ENCODE results near the gene MGMT.
"Not testable (repeated sequence)": the region's sequence is repeated elsewhere in the genome, so short reads cannot be mapped to it uniquely, and the experiment has no call there.

The MGMT gene
- total RNA-seq, result 8.7 to 16.8 reads per million in 2 donors

DNA sequence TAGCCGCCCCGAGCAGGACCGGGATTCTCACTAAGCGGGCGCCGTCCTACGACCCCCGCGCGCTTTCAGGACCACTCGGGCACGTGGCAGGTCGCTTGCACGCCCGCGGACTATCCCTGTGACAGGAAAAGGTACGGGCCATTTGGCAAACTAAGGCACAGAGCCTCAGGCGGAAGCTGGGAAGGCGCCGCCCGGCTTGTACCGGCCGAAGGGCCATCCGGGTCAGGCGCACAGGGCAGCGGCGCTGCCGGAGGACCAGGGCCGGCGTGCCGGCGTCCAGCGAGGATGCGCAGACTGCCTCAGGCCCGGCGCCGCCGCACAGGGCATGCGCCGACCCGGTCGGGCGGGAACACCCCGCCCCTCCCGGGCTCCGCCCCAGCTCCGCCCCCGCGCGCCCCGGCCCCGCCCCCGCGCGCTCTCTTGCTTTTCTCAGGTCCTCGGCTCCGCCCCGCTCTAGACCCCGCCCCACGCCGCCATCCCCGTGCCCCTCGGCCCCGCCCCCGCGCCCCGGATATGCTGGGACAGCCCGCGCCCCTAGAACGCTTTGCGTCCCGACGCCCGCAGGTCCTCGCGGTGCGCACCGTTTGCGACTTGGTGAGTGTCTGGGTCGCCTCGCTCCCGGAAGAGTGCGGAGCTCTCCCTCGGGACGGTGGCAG is at the start of gene MGMT:
Gene MGMT (plus strand): TSS at position 539 of the 656 bp plus-strand sequence.
- DNase-seq, result peak; percentile 90 to 99 (median 98)

DNA sequence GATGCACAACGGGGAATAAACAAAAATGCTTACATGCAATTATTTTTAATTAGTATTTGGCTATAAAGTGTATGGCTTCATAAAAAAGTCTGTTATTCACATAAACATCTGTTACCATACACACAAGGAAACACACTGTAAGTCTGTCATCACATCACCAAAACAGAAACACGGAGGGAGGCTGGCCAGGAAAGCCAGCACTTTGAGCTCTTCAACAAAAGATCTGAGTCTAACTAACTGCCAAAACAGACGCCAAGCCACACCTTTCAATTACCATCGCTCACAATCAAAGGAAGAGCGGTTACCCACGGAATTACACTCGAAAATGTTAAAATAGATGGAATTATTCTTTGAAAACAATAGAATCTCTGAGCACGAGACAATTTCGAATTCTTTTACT is 49.2 kb upstream of the MGMT start:
- no peak for DNase-seq

GRCh38 chr10:129418496-129419225 is 48.4 kb upstream of the MGMT start:
- DNase-seq, result no peak

DNA sequence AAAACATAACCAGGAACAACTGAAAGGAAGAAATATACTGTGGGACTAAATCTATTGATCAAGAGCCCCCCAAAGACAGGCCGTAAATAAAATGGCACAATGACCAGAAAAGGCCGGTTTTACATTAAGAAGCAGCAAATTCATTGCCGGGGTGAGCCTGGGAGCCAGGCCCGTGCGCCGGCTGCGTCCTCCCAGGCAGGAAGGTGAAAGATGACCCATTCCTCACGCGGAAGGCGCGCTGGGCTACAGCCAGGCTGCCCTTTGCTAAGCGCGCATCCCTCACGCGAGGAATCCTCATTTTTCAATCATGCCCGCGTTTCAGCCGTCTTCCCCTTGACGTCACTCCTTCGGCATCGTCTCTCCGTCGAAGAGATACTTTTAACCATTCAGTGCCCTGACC is 47.6 kb upstream of the MGMT start:
- DNase-seq, result no peak

DNA sequence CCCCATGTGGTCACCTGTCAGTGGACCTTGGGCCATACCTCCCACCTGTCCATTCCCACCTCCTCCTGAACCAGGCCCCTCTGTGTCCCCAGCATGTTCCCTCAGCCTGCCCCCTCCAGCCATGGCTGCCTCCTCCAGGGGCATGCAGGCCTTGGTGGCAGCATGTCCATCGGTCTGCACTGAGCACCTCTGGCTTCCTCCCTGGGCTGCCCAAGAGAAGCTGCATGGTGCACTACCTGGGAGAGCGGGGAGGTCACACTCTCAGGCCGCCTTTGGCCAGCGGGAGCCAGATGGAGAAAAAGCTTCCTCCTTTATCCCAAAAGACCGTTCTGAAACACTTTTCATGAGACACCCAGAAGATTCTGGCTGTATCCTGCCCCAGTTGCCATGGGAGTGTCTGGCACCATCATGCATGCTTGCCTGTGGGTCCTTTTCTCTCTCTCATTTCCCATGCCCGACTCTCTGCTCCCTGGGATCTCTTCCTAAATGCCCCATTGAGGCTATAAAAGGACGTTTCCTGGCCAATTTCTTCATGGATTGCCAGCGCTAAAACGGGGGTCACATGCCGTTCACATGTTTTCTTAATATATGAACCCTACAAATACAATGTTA is 45.5 kb upstream of the MGMT start:
- no peak for DNase-seq

DNA sequence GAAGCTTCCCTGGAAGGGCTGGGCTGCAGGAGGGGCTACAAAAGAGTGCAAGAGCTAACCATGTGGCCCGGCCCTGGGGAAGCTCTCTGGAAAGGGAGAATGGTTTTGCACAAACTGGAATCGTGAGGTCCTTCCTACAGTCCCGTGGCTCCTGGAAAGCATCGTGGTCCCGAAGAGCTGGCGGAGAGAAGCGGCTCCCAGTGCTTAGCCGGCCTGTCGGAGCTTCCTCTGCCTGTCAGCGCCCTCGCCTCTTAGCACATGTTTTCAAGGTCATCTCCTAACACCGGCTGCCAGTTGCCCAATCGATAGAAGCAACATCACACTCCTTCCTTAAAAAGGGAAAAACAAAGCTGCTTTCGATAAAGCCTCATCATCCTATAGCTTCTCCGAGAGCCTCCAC is 42.1 kb upstream of the MGMT start:
- no peak for DNase-seq

DNA sequence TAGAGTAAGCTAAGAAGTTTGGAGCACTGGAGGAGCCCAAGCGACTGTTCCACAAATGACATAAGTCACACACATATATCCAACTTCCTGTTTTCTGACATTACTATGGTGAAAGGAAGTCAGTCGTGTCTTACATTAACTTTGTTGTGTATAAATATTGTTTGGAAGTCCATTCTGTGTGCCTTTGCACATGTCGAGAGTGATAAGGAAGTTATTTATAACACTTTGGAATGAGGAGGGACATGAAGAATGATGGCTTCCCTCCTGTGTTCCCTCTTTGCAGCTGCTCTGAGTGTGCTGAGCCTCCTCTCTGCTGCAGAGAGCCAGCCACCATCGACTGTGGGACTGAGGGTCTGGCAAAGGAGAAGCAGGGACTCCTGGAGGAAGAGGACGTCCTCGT is 40.4 kb upstream of the MGMT start:
- DNase-seq, result no peak

DNA sequence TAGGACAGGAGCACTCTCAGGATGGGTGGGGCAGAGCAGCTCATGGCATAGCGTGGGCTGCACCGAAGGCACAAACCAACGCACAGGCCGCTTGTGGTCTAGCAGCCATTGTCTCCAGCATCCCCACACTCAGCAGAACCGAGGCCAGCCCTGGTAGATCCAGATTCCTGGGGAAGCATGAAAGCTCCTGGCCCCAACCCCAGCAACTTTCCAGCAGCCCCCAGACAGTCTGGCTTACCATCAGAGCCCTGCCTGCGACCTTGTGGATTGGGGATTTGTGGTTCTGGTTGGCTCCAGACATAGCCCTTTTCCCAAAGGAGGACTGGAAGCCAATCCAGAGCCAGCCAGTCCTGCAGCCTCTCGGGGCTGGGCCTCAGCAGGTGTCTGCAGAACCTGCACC is 33.8 kb upstream of the MGMT start:
- DNase-seq, result no peak

GRCh38 chr10:129435724-129436123 is 31.3 kb upstream of the MGMT start:
- not testable (repeated sequence) for DNase-seq

- DNase-seq, result no peak
Observed at GRCh38 chr10:129438024-129438423, 29.0 kb upstream of the MGMT start.

DNA sequence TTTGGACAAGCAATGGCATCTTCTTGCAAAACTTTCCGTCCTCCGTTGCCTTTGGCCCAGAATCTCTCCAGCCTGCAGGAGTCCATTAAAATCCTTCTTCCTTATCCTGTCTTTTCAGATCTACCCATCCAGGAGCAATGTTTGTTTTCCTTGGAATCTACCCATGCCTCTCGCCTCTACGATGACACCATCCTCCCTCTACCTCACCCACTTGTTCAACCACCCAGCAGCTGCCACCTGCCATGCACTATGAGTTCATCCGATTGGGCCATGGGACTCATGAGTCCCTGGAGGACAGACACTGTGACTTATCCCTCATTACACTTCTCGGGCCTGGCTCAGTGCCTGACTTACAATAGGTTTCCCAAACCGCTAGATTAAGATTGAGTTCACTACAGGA is 26.8 kb upstream of the MGMT start:
- DNase-seq, result no peak

DNA sequence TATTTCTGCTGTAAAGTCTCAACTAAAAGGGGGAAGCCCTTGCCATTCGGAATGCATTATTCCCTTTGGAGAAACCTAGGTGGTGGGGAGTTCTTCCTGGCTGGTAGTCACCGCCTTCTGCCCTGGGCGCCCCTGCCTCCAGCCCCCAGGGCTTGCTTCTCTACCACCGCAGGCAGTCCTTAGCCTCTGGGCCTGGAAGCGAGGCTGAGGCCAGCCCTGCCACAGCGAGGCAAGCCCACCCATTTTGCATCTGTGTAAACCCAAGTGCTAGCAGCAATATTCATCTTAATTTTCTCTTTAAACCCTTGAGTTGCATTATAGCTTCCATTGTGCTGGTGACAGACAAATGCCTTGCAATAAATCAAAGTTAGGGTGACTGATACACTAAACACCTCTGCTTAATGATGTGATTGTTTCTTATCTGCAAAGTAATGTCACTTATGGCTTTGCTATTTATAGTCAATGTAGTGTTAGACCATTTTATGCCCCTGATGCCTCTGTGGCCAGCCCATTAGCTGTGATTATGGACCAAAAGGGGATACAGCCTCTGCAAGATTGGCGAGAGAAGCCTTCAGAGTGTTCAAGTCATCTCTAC is 26.2 kb upstream of the MGMT start:
- DNase-seq, result no peak

DNA sequence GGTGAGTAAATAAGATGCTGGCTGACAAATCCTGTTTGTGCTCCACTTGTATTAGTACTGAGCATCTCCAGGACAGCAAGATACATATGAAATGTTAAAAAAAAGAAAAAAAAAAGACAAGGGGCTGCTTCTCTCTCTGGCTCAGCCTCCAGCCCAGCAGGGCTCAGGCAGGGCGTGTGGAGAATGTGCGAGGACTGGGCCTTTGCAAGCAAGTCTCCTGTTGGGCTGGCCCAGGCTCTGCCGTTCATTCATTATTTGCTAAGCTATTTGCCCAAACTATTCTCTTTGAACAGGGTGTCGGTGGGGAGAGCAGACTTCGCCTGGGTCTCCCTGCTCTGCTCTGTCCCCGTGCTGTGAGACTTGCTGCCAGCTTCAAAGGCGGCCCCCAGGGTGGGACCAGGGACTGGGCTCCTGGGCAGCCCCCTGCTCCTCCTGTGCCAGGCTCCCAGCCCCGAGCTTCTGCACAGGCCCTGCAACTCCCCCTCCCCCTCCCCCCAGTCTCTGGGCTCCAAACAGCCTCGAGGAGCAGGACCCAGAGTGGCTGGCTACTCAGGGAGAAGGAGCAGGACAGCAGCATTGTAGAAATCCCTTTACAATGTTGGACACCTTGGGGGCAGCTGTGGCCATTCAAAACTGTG is 25.6 kb upstream of the MGMT start:
- no peak for DNase-seq

DNA sequence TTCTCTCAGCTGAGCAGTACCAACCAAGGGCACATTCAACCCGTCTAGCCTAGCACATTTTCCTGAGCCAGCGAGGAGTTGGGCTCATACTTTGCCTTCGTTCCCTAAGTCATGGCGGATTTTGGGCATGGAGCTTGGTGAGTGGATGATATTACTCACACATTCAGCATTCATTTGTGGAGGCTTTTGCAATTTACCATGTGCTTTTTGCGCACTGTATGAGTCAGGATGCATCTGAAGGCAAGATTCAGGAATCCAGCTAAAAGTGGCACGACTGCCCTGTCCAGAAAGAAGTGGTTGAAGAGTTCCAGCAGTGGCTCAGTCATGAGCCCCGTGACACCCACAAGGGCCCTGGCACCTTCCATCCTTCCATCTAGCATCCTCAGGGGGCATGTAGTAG is 24.2 kb upstream of the MGMT start:
- no peak for DNase-seq

DNA sequence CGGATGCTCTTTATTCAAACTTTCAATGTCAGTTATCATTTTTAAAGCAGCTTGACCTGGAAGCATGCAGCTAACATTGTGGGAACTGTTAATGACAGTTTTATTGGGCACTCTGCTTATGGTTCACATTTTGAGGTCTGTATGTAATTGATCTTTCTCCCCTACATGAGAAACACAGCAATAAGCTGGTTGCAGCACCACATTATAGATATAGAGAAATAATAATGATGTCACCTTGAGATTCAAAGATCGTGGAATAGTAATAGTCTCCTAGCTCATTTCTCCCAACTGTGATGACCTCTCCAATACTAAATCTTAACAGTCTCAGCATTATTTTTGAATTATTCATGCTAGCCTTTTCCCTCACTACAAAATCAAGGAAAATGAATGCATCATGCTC is 22.7 kb upstream of the MGMT start:
- DNase-seq, result no peak

- no peak for DNase-seq
Observed at GRCh38 chr10:129445436-129446182, 21.4 kb upstream of the MGMT start.

DNA sequence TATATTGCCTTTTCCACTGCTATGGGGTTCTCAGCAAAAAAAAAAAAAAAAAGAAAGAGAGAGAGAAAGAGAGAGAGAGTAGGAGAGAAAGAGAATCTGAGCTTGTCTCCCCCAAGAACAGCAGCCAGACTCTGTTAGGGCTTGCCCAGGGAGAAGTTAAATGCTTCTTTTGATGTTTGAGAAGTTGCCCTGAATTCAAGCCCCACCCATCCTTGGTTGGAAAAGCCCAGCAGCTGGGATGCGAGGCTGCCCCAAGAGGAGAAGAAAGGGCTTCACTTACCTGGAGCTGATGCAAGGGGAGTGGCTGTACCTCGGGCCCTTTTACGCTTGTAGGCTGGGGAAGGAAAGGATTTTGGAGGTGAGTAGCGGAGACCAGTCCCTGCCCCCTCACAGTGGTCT is 20.9 kb upstream of the MGMT start:
- DNase-seq, result no peak

DNA sequence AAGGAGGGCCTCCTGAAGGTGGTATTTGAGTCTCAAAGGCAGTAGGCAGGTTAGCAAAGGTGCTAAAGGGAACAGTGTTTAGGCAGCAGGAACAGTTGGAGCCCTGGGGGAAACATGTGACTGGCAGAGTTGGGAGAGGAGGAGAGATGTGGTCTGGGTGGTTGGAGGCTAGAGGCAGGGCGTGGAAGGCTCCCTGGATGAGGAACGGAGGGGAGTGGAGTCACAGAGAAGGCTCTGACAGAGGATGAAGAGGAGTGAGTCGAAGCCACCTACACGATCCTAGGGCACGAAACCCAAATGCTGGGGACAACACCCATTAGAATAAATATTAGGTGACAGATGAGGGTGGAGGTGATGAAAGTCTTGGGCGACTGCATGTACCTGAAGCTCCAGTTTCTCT is 19.6 kb upstream of the MGMT start:
- no peak for DNase-seq

GRCh38 chr10:129448086-129448485 is 19.0 kb upstream of the MGMT start:
- no peak for DNase-seq

DNA sequence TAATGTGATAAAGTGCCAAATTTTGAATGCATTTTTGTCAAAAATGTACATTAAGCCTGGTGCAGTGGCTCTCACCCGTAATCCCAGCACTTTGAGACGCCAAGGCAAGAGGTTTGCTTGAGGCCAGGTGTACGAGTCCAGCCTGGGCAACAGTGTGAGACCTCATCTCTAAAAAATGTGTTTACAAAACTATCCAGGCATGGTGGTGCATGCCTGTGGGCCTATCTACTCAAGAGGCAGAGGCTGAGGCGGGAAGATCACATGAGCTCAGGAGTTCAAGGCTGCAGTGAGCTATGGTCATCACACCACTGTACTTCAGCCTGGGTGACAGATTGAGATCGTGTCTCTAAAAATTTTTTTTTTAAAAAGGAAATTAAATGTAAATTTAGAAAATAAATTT is 18.5 kb upstream of the MGMT start:
- DNase-seq, result no peak

DNA sequence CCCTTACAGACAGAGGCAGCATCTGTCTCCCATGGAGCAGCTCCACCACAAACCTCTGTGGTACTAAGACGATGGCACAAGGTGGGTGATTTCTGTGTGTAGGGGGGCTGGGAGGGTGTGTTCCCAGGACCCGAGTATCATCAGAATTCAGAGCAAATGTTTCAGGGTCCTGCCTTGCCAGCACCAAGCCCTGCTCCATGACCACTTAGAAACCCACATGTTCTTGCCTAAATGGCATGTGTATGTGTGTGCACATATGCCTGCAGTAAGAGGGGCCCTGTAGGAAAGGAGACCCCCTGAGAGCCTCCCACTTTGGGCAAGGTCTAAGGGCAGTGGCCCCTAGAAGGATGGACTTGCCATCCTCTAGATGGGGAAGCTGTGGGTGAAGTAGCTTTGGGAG is 17.1 kb upstream of the MGMT start:
- no peak for DNase-seq

- DNase-seq, result no peak
Observed at GRCh38 chr10:129450391-129450790, 16.6 kb upstream of the MGMT start.

DNA sequence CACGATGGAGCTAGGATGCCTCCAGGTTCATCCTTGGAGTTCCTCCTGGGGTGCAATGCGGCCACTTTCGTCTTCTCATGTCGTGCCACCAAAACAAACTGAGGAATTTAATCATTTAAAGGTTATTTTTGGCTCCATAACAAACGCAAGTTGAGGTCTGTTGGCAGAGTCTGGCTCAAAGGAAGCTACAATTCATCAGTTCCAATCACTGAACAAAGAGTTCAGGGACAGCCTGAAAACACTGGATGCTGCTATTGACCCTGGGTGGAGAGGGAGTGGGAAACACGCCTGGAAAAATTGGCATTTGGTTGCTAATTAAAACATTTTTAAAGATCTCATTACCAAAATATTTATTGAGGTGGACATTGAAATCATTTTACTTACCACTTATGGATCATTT is 11.4 kb upstream of the MGMT start:
- no peak for DNase-seq
